NCI-H1694 (cell line): Measurements from ENCODE around the gene ZNRF1.
"Not testable (repeated sequence)": the region's sequence is repeated elsewhere in the genome, so short reads cannot be mapped to it uniquely, and the experiment has no call there.

ENCODE experiments used
- DNase-seq: peaks from one replicate; lab custom pipeline; 2025; lab: John Stamatoyannopoulos, UW

The ZNRF1 gene

GRCh38 chr16:75080205-75081029, 81.6 kb downstream of the ZNRF1 start:
- DNase-seq: no peak

GRCh38 chr16:75081179-75081859, 82.5 kb downstream of the ZNRF1 start:
- DNase-seq: no peak

GRCh38 chr16:75083813-75084212, 85.0 kb downstream of the ZNRF1 start:
- DNase-seq: no peak

- DNase-seq: no peak
Observed at GRCh38 chr16:75085556-75085955, 86.7 kb downstream of the ZNRF1 start.

- no peak for DNase-seq
Observed at GRCh38 chr16:75086281-75086680, 87.5 kb downstream of the ZNRF1 start.

GRCh38 chr16:75086688-75087374, 88.0 kb downstream of the ZNRF1 start:
- no peak for DNase-seq

- no peak for DNase-seq
Observed at GRCh38 chr16:75087375-75087979, 88.7 kb downstream of the ZNRF1 start.

- DNase-seq: no peak
Observed at GRCh38 chr16:75088216-75088615, 89.4 kb downstream of the ZNRF1 start.

- DNase-seq: no peak
Observed at GRCh38 chr16:75088934-75089333, 90.1 kb downstream of the ZNRF1 start.

- no peak for DNase-seq
Observed at GRCh38 chr16:75089486-75090202, 90.8 kb downstream of the ZNRF1 start.

- not testable (repeated sequence) for DNase-seq
Observed at GRCh38 chr16:75090899-75091298, 92.1 kb downstream of the ZNRF1 start.

GRCh38 chr16:75091619-75092018, 92.8 kb downstream of the ZNRF1 start:
- DNase-seq: not testable (repeated sequence)

GRCh38 chr16:75092777-75093176, 94.0 kb downstream of the ZNRF1 start:
- DNase-seq: no peak

GRCh38 chr16:75093598-75094540, 95.0 kb downstream of the ZNRF1 start:
- no peak for DNase-seq

GRCh38 chr16:75095204-75095621, 96.4 kb downstream of the ZNRF1 start:
- no peak for DNase-seq

- DNase-seq: no peak
Observed at GRCh38 chr16:75096656-75097055, 97.8 kb downstream of the ZNRF1 start.

- DNase-seq: no peak
Observed at GRCh38 chr16:75097191-75097761, 98.5 kb downstream of the ZNRF1 start.

GRCh38 chr16:75097941-75098901, 99.4 kb downstream of the ZNRF1 start:
- no peak for DNase-seq

- no peak for DNase-seq
Observed at GRCh38 chr16:75099075-75099667, 100.3 kb downstream of the ZNRF1 start.
